H9 (cell line): ENCODE data around the gene TREM2. TPM values are rescaled to one million over a fixed set of nuclear protein-coding genes. Genes with fewer than 3 reads are reported as not detected.

Source experiments
- DNase-seq: peaks from one replicate; pipeline ENCODE4 v3.0.0-alpha.2; 2017
- H2AFZ ChIP-seq: one replicate; pipeline ENCODE4 v1.6.1; 2013; ENCODE audit warnings: mild to moderate bottlenecking, low read length, control low read depth, moderate library complexity
- H2AK5ac ChIP-seq: 2 replicates; pipeline ENCODE4 v1.6.1; 2013; ENCODE audit warnings: low read length, control low read depth, mixed read lengths; ENCODE audit not compliant: insufficient read length
- H2BK120ac ChIP-seq: one replicate; pipeline ENCODE4 v1.6.1; 2013; ENCODE audit warnings: low read depth, mild to moderate bottlenecking, low read length, control low read depth, inconsistent platforms; ENCODE audit not compliant: poor library complexity, severe bottlenecking
- H2BK12ac ChIP-seq: 2 replicates; pipeline ENCODE4 v1.6.1; 2013; ENCODE audit warnings: low read length, control low read depth, mixed read lengths, low read depth; ENCODE audit not compliant: insufficient read length
- H2BK15ac ChIP-seq: 2 replicates; pipeline ENCODE4 v1.6.1; 2013; ENCODE audit warnings: low read depth, low read length, control low read depth
- H2BK20ac ChIP-seq: one replicate; pipeline ENCODE4 v1.6.1; 2013; ENCODE audit warnings: low read depth, mild to moderate bottlenecking, low read length, control low read depth, inconsistent platforms; ENCODE audit not compliant: poor library complexity, severe bottlenecking
- H2BK5ac ChIP-seq: 2 replicates; pipeline ENCODE4 v1.6.1; 2013; ENCODE audit warnings: low read length, control low read depth, mixed read lengths; ENCODE audit not compliant: insufficient read length
- H3K14ac ChIP-seq: 2 replicates; pipeline ENCODE4 v1.6.1; 2013; ENCODE audit warnings: low read length, control low read depth; ENCODE audit not compliant: insufficient read depth
- H3K18ac ChIP-seq: 2 replicates; pipeline ENCODE4 v1.6.1; 2013; ENCODE audit warnings: low read depth, mild to moderate bottlenecking, mixed read lengths, low read length, control low read depth; ENCODE audit not compliant: insufficient read length
- H3K23ac ChIP-seq: 2 replicates; pipeline ENCODE4 v1.6.1; 2013; ENCODE audit warnings: low read length, control low read depth, mixed read lengths, low read depth; ENCODE audit not compliant: insufficient read length
- H3K23me2 ChIP-seq: 2 replicates; pipeline ENCODE4 v1.6.1; 2013; ENCODE audit warnings: low read depth, mild to moderate bottlenecking, mixed read lengths, low read length, control low read depth; ENCODE audit not compliant: insufficient read length, poor library complexity, severe bottlenecking
- H3K27ac ChIP-seq: 2 replicates; pipeline ENCODE4 v1.5.1; 2013; ENCODE audit warnings: low read length, control low read depth, mixed read lengths, low read depth; ENCODE audit not compliant: insufficient read length
- H3K27me3 ChIP-seq: 2 replicates; pipeline ENCODE4 v1.6.1; 2013; ENCODE audit warnings: low read length, control low read depth, inconsistent platforms; ENCODE audit not compliant: insufficient read depth
- H3K4ac ChIP-seq: 2 replicates; pipeline ENCODE4 v1.6.1; 2013; ENCODE audit warnings: low read depth, mild to moderate bottlenecking, control low read depth, inconsistent platforms, low read length, moderate library complexity
- H3K4me1 ChIP-seq: 2 replicates; pipeline ENCODE4 v1.6.1; 2013; ENCODE audit warnings: low read length, control low read depth, inconsistent platforms; ENCODE audit not compliant: insufficient read depth
- H3K4me2 ChIP-seq: 2 replicates; pipeline ENCODE4 v1.6.1; 2013; ENCODE audit warnings: low read length, control low read depth, mixed read lengths; ENCODE audit not compliant: insufficient read length, insufficient read depth
- H3K56ac ChIP-seq: 2 replicates; pipeline ENCODE4 v1.6.1; 2013; ENCODE audit warnings: low read depth, mild to moderate bottlenecking, mixed read lengths, low read length, control low read depth; ENCODE audit not compliant: insufficient read length
- H3K79me1 ChIP-seq: 2 replicates; pipeline ENCODE4 v1.6.1; 2013; ENCODE audit warnings: low read depth, mild to moderate bottlenecking, moderate library complexity, low read length, control low read depth, inconsistent platforms; ENCODE audit not compliant: insufficient read depth, poor library complexity, severe bottlenecking
- H3K79me2 ChIP-seq: 2 replicates; pipeline ENCODE4 v1.6.1; 2013; ENCODE audit warnings: low read length, control low read depth, inconsistent platforms; ENCODE audit not compliant: insufficient read depth
- H3K9ac ChIP-seq: 2 replicates; pipeline ENCODE4 v1.6.1; 2013; ENCODE audit warnings: low read length, control low read depth, mixed read lengths; ENCODE audit not compliant: insufficient read length; ENCODE audit errors: extremely low read depth
- H3K9me3 ChIP-seq: one replicate; pipeline ENCODE4 v1.6.1; 2013; ENCODE audit warnings: low read depth, low read length, inconsistent platforms; ENCODE audit not compliant: control insufficient read depth
- H3T11ph ChIP-seq: one replicate; pipeline ENCODE4 v1.6.1; 2013; ENCODE audit warnings: mild to moderate bottlenecking, low read length, control low read depth, inconsistent platforms
- H4K20me1 ChIP-seq: one replicate; pipeline ENCODE4 v1.6.1; 2013; ENCODE audit not compliant: control insufficient read depth, insufficient read length, insufficient read depth
- H4K5ac ChIP-seq: 2 replicates; pipeline ENCODE4 v1.6.1; 2013; ENCODE audit warnings: low read depth, mild to moderate bottlenecking, mixed read lengths, low read length, control low read depth; ENCODE audit not compliant: insufficient read length
- H4K8ac ChIP-seq: replicated peaks from 2 replicates; pipeline ENCODE4 v1.6.1; 2013; ENCODE audit warnings: low read length, control low read depth, mixed read lengths, low read depth; ENCODE audit not compliant: insufficient read length
- H4K91ac ChIP-seq: 2 replicates; pipeline ENCODE4 v1.6.1; 2013; ENCODE audit warnings: low read depth, mild to moderate bottlenecking, moderate library complexity, mixed read lengths, low read length, control low read depth; ENCODE audit not compliant: insufficient read length
- H3K27ac Mint-ChIP-seq, 3 experiments: 2 replicates in 2 of 3; 3 replicates in 1 of 3; pipeline ENCODE4 v1.8.0; 2020 to 2021; ENCODE audit warnings: mixed read lengths in 3 of 3, mild to moderate bottlenecking in 1 of 3, moderate library complexity in 1 of 3
- H3K27me3 Mint-ChIP-seq: 2 replicates; pipeline ENCODE4 v1.8.0; 2021; ENCODE audit warnings: low read depth, mild to moderate bottlenecking, moderate library complexity, mixed read lengths
- H3K36me3 Mint-ChIP-seq, 3 experiments: 2 replicates in 2 of 3; 3 replicates in 1 of 3; pipeline ENCODE4 v1.8.0; 2020 to 2021; ENCODE audit warnings: low read depth in 3 of 3, mixed read lengths in 3 of 3; ENCODE audit not compliant: insufficient read depth in 1 of 3
- H3K4me1 Mint-ChIP-seq, 2 experiments: 2 replicates each; pipeline ENCODE4 v1.8.0; 2020; ENCODE audit warnings: mixed read lengths in 2 of 2
- H3K4me3 Mint-ChIP-seq, 2 experiments: 2 replicates in 1 of 2; 3 replicates in 1 of 2; pipeline ENCODE4 v1.8.0; 2020 to 2021; ENCODE audit warnings: mild to moderate bottlenecking in 2 of 2, mixed read lengths in 2 of 2, moderate library complexity in 1 of 2
- H3K9me3 Mint-ChIP-seq, 2 experiments: 2 replicates in 1 of 2; 3 replicates in 1 of 2; pipeline ENCODE4 v1.8.0; 2020; ENCODE audit warnings: mild to moderate bottlenecking in 2 of 2, mixed read lengths in 2 of 2, moderate library complexity in 1 of 2
- WGBS: extraction: QIAGEN DNeasy Blood & Tissue Kit; methylation state at CpG from one replicate; pipeline ENCODE4 v1.1.7; 2013; ENCODE audit warnings: missing lambda C conversion rate, low lambda C conversion rate, mixed read lengths; ENCODE audit not compliant: insufficient read length; ENCODE audit errors: extremely low coverage; 5-methylcytosine and 5-hydroxymethylcytosine counted together
- total RNA-seq: library from RNA; stranded (reverse); gene quantifications from 2 replicates; pipeline ENCODE4 v1.2.1, GENCODE V29; 2021
- TF ChIP-seq, protein P1 (sequence below): fragments of 200-600 bp; sonication (generic); conservative IDR thresholded peaks from 3 replicates; pipeline ENCODE4 v1.8.0; 2021; ENCODE audit warnings: antibody characterized with exemption, mild to moderate bottlenecking

The TREM2 gene
- total RNA-seq, 1 experiment from 2014 or later: 0.31 TPM

DNA sequence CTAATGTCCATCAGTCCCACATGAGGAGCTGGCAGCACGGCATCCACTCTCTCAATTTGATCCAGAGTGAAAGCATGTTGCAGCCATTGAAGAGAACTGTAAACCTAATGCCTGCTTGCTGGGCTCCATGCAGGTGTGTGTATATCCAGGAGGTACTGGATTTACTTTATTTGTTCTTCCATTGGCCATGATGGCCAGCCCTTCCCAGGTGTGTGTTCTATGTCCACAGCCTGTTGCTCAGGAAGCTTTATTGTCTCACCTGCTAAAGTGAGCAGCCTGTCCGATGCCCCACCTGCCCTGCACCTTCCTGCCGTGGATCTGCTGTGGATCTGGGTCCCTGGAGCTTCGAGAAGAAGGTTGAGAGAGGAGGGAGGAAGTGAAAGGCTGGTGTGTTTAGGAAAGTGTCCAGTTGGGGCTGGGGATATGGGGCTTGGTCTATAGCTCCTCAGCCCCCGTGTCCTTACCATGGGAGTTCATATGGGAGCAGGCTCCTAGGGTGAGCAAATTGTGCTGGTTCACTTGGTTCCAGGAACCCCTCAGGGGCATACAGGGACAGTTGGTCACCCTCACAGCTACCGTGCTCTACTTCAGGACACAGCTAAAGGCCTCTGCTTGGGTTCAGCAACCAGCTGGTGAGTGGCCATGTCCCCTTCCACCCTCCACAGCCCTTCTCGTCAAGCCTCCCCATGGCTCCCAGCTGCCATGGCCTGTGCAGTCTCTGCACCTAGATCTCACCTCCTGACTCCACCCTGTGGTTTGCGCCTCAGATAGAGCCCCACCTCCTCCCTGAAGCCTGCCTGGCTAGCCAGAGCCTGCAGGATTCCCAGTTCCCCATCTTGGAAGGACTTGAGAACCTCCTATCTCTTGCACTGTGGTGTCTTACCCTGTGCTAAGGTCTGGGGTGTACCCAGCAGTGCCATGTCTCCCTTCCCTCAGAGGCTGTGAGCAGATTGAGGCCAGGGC is 25.3 kb upstream of the TREM2 start:
- H3K18ac ChIP-seq: no peak overlapping the region
- no peak overlapping the region for H2BK5ac ChIP-seq
- Mint-ChIP-seq H3K9me3 (peaks cover 14 to 15% of the 10 kb centered on the region in 2 experiments), H3K36me3 (peaks cover 6 to 15% (median 11%) of the 10 kb centered on the region in 3 experiments), H3K27me3 (peaks cover 7% of the 10 kb centered on the region), H3K4me1 (no peaks in the 10 kb centered on the region), H3K4me3 (no peak overlapping the region), H3K27ac (no peak overlapping the region)
- WGBS: no CpG with 5 or more reads among the region's 8 CpGs
- H3K4me1 ChIP-seq: no peaks in the 10 kb centered on the region
- no peak overlapping the region for H3K14ac ChIP-seq
- H3K9ac ChIP-seq: no peak overlapping the region
- H3K27me3 ChIP-seq: no peaks in the 10 kb centered on the region
- H2BK120ac ChIP-seq: no peak overlapping the region
- H3K79me1 ChIP-seq: no peaks in the 10 kb centered on the region
- no peak overlapping the region for H2AK5ac ChIP-seq
- no peak overlapping the region for H3K4ac ChIP-seq
- TF ChIP-seq, protein P1, sequence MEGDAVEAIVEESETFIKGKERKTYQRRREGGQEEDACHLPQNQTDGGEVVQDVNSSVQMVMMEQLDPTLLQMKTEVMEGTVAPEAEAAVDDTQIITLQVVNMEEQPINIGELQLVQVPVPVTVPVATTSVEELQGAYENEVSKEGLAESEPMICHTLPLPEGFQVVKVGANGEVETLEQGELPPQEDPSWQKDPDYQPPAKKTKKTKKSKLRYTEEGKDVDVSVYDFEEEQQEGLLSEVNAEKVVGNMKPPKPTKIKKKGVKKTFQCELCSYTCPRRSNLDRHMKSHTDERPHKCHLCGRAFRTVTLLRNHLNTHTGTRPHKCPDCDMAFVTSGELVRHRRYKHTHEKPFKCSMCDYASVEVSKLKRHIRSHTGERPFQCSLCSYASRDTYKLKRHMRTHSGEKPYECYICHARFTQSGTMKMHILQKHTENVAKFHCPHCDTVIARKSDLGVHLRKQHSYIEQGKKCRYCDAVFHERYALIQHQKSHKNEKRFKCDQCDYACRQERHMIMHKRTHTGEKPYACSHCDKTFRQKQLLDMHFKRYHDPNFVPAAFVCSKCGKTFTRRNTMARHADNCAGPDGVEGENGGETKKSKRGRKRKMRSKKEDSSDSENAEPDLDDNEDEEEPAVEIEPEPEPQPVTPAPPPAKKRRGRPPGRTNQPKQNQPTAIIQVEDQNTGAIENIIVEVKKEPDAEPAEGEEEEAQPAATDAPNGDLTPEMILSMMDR: no peak
- no peaks in the 10 kb centered on the region for H3K23me2 ChIP-seq
- no peak overlapping the region for H3K23ac ChIP-seq
- no peaks in the 10 kb centered on the region for H3K79me2 ChIP-seq
- no peaks in the 10 kb centered on the region for H4K20me1 ChIP-seq
- no peak overlapping the region for H2BK12ac ChIP-seq
- no peak for DNase-seq
- no peak overlapping the region for H2AFZ ChIP-seq
- no peak overlapping the region for H3T11ph ChIP-seq
- H2BK20ac ChIP-seq: no peak overlapping the region
- no peak overlapping the region for H2BK15ac ChIP-seq
- H4K91ac ChIP-seq: no peak overlapping the region
- no peak overlapping the region for H3K27ac ChIP-seq
- H3K56ac ChIP-seq: no peak overlapping the region
- no peak overlapping the region for H3K4me2 ChIP-seq
- H4K8ac ChIP-seq: no peak overlapping the region
- H3K9me3 ChIP-seq: peaks cover 10% of the 10 kb centered on the region
- H4K5ac ChIP-seq: no peak overlapping the region
